ENCODE data around the gene C19orf73.
"Not testable (repeated sequence)": the region's sequence is repeated elsewhere in the genome, so short reads cannot be mapped to it uniquely, and the experiment has no call there.

Gene C19orf73

GRCh38 chr19:49148784-49149651 lies 30.1 kb upstream of the C19orf73 start:
- peak; percentile 62 for DNase-seq

DNA sequence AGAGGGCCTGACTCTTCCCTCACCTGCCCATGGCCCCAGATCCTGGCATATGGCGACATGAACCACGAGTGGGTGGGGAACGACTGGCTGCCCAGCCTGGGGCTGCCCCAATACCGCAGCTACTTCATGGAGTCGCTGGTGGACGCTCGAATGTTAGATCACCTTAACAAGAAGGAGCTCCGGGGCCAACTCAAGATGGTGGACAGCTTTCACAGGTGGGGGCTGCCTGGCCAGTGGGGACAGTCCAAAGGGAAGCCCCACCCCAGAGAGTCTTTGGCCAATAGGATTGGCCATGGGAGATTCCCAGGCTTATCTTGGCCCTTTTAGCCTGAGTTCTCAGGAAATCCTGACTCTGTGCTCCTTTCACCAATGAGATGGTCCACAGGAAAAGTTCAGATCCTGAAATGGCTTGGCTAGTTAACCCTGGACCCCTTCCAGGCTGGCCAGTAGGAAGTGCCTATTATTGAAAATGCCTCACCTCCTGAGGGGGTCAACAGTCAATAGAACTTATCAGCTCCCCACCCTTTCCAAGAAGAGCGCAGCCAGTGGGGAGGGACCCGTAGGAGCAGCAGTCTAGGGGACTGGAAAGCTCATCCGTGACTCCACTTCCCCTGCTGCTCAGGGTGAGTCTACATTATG lies 29.2 kb upstream of the C19orf73 start:
- no peak for DNase-seq

GRCh38 chr19:49146408-49146770 lies 27.4 kb upstream of the C19orf73 start:
- not testable (repeated sequence) for DNase-seq

DNA sequence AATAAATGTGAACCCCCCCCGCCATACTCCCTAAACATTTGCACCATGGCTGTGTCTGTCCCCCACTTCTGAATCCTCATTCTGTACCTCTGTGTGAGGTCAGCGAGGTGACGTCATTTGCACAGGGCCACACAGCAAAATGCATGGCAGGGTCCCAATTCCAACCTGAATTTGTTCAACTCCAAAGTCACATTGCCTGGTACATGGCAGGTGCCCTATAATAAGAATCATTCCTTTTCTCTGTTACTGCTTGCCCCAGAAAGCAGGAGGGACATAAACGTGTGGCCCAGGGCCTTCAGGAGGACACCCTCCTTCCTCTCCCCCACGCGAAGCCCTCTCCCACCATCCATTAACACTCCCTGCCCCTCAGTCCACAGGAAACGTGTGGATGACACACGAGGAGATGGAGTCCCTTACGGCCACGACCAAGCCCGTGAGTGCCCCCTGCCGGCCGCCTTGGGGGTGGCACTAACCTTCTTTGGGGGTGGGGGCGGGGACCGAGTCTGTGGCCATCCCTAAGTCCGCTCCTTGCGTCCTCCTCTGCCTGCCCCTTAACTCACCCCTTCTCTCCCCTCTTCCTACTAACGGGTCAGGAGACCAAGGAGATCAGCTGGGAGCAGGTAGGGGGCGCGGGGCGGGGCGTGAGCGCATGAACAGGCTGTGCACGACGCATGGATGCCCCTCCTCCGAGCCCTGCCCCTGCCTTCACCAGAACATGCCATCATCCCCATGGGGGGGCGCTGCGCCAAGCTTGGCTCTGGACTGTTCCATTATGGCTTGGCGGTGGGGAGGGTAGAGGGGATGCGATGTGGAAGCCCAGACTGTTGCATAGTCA lies 26.8 kb upstream of the C19orf73 start:
- no peak for DNase-seq

DNA sequence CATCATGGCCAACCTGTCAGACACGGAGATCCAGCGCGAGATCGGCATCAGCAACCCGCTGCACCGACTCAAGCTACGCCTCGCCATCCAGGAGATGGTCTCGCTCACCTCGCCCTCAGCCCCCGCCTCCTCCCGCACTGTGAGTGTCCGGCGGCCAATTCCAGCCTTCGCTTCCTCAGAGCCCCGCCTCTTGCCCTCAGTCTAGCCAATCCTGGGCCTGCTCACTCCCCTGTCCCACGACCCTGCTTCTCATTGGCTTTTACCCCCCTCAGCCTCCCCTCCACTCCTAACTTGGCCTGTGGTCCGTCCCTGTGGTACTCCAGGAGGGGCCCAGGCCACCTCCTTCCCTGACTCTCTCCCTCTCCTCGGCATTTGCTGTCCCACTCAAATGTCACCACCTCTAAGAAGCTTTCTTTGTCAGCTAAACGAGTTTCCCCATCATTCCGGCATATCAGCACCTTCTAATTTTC lies 24.0 kb upstream of the C19orf73 start:
- DNase-seq, result no peak

- no peak for DNase-seq
Observed at GRCh38 chr19:49141352-49141751, 22.4 kb upstream of the C19orf73 start.

DNA sequence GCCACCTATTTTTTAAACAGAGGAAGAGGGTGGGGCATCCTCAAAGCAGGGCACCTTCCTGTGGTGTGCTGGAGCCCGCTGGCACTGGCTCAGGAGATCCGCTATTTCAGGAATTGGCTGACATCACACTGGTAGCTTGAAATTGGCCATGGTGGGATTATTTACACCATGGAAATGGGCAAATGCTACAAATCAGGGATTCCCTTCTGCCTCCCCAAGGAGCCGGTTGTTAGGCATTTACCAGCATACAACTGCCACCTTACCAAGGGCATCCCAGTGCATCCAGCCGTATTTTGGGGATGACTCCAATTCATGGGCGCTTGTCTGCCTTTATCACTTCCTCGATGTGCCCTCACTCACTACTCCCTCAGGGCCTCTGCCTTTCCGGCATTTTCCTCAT lies 22.0 kb upstream of the C19orf73 start:
- DNase-seq, result no peak

- no peak for DNase-seq
Observed at GRCh38 chr19:49136771-49137171, 17.8 kb upstream of the C19orf73 start.

DNA sequence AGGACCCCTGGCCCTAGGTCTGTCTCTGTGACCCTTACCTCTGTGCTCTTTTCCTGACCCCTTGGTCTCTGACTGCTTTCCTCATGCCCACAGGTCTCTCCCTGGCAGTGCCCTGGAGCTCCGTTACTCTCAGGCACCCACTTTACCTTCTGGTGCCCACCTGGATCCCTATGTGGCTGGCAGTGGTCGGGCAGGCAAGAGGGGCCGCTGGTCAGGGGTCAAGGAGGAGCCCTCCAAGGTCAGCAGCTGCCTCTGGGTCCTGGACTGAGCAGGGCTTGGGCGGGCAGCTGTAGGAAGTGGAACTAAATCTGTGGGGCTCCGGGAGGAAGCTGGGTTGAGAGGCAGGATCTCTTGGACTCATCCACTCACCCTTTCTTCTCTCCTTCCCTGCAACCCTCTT lies 16.7 kb upstream of the C19orf73 start:
- DNase-seq, result no peak

DNA sequence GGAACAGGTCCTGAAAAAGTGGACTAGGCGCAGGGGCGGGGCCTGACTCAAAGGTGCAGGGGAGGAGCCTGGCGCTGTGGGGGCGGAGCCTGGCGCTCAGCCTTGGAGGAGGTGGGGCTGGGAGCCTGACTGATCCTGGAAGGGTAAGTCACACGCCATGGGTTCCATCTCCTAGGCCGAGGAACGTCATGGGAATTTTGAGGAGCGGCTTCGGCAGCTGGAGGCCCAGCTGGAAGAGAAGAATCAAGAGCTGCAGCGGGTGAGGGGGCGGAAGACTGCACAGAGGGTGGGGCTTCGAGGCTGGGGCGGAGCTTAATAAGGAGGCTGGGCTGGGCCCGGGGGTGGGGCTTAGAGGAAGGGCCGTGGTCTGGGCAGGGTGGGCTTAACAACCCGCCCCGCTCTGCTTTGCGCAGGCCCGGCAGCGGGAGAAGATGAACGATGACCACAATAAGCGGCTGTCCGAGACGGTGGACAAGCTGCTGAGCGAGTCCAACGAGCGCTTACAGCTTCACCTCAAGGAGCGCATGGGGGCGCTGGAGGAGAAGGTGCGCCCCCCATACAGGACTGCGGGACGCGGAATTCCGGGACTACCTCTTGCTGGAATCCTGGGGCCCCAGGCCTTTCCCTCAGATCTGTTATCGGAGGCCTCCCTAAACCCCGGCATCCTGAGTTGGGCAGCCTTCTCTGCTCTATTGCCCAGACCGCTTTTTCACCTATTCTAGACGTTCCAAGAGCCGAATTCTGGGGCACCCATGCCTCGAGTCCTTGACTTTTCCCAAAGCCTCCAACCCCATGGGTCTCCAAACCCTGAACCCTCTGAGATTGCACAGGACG lies 14.9 kb upstream of the C19orf73 start:
- no peak for DNase-seq

GRCh38 chr19:49132974-49133609 lies 14.1 kb upstream of the C19orf73 start:
- DNase-seq, result no peak

DNA sequence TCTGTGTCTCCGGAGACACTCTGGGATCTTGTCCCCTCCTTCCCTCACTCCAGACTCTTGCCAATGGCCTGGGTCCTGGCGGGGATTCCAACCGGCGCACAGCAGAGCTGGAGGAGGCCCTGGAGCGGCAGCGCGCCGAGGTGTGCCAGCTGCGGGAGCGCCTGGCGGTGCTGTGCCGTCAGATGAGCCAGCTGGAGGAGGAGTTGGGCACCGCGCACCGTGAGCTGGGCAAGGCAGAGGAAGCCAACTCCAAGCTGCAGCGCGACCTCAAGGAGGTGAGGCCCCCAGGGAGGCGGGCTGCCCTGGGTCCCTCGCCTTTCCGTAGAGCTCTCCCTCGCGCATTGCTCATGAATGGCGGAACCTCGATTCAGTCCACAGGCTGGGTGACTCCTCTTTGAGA lies 11.4 kb upstream of the C19orf73 start:
- DNase-seq, result no peak

- DNase-seq, result no peak
Observed at GRCh38 chr19:49129238-49129583, 10.3 kb upstream of the C19orf73 start.

GRCh38 chr19:49128545-49129237 lies 9.7 kb upstream of the C19orf73 start:
- DNase-seq, result no peak

- DNase-seq, result peak; percentile 90
Observed at GRCh38 chr19:49127674-49128544, 9.0 kb upstream of the C19orf73 start.

DNA sequence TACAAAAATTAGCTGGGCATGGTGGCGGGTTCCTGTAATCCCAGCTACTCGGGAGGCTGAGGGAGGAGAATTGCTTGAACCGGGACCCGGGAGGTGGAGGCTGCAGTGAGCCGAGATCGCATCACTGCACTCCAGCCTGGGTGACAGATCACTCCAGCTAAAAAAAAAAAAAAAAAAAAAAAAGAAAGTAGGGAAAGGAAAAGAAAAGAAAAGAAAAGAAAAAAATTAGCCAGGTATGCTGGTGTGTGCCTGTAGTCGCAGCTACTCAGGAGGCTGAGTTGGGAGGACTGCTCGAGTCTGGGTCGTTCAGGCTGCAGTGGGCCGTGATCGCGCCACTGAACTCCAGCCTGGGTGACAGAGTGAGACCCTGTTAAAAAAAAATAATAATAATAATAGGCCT lies 8.3 kb upstream of the C19orf73 start:
- DNase-seq, result not testable (repeated sequence)

DNA sequence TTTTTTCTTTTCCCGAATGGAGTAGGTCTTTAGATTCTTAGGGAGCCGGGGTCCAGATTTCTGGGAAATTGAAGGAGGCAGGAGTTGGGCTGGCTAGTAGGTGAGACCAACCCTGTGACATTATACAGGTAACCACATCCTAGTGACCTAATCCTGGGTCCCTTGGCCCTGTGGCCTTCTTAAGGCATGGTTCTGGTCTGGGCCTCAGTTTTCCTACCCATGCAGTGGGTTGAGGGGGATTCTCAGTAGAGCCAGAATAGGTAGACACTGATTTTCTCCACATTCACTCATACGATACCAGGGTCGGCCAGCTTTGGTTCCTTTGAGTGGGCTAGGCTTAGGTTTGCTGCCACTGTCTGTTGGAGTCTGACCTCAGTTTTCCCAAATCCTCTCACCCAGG lies 7.6 kb upstream of the C19orf73 start:
- no peak for DNase-seq

- no peak for DNase-seq
Observed at GRCh38 chr19:49125025-49125731, 6.2 kb upstream of the C19orf73 start.

GRCh38 chr19:49123285-49123684 lies 4.3 kb upstream of the C19orf73 start:
- DNase-seq, result not testable (repeated sequence)

DNA sequence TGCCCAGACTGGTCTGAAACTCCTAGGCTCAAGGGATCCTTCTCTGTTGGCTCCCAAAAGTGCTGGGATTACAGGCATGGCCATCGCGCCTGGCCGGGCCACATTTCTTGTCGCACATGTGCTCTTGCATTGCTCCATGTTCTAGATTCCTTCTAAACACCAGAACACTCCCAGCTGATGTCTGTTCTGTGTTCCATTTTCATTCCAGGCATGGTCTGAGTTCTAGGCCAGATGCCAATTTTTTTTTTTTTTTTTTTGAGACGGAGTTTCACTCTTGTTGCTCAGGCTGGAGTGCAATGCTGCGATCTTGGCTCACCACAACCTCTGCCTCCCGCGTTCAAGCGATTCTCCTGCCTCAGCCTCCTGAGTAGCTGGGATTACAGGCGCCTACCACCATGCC lies 2.9 kb upstream of the C19orf73 start:
- peak; percentile 26 for DNase-seq

All from NCI-H446 treated with DMSO at 0.1 percent for 48 hours (cell line).